ENCODE results near the gene COG7.
"Not testable (repeated sequence)": the region's sequence is repeated elsewhere in the genome, so short reads cannot be mapped to it uniquely, and the experiment has no call there.

Gene COG7

GRCh38 chr16:23476289-23476688 is 23.3 kb upstream of the COG7 start:
- no peak for TF ChIP-seq CTCF (IDR thresholded peaks at IDR 0.05; ENCODE audit: borderline replicate concordance, insufficient read depth, low read depth, low read length)
- H3K4me3 ChIP-seq (ENCODE audit: low read depth, low read length): no peak overlapping the region

GRCh38 chr16:23469814-23470213 is 16.8 kb upstream of the COG7 start:
- TF ChIP-seq CTCF (IDR thresholded peaks at IDR 0.05; ENCODE audit: borderline replicate concordance, insufficient read depth, low read depth, low read length): no peak
- no peak overlapping the region for H3K4me3 ChIP-seq (ENCODE audit: low read depth, low read length)

- H3K4me3 ChIP-seq (ENCODE audit: low read depth, low read length): no peak overlapping the region
- no peak for TF ChIP-seq CTCF (IDR thresholded peaks at IDR 0.05; ENCODE audit: borderline replicate concordance, insufficient read depth, low read depth, low read length)
These were observed 13.3 kb upstream of the COG7 start for GRCh38 chr16:23466162-23466885.

- no peak for TF ChIP-seq CTCF (IDR thresholded peaks at IDR 0.05; ENCODE audit: borderline replicate concordance, insufficient read depth, low read depth, low read length)
- no peak overlapping the region for H3K4me3 ChIP-seq (ENCODE audit: low read depth, low read length)
These were observed 12.2 kb upstream of the COG7 start for GRCh38 chr16:23465179-23465578.

GRCh38 chr16:23464196-23464595 is 11.2 kb upstream of the COG7 start:
- H3K4me3 ChIP-seq (ENCODE audit: low read depth, low read length): no peak overlapping the region
- no peak for TF ChIP-seq CTCF (IDR thresholded peaks at IDR 0.05; ENCODE audit: borderline replicate concordance, insufficient read depth, low read depth, low read length)

- H3K4me3 ChIP-seq (ENCODE audit: low read depth, low read length): not testable (repeated sequence)
These were observed 10.0 kb upstream of the COG7 start for GRCh38 chr16:23462994-23463393.

GRCh38 chr16:23453338-23454052 is 506 bp upstream of the COG7 start:
- no peak for TF ChIP-seq CTCF (IDR thresholded peaks at IDR 0.05; ENCODE audit: borderline replicate concordance, insufficient read depth, low read depth, low read length)

More at GRCh38 chr16:23453338-23454052, 506 bp upstream of the COG7 start:
- H3K4me3 ChIP-seq (ENCODE audit: low read depth, low read length): peak overlapping the region; percentile 74

All from GM12875 (cell line).